ENCODE data around the gene COG5.

Gene COG5

DNA sequence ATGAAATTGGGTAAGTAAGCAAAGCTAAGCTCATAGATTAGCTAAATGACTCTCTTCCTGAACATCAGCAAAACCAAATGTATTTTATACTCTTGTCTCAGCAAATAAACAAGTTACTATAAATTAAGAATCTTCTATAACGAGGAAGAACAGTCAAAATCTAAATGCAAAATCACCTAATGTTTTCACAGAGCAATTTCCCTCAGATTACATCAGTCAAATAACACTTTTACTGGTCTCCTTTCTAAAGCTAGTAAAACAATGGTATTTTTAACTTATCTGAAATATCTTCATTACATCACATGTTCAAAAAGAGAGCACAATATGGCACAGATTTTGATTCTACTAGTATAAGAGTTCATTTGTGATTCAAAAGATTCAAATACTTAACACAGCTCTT, 110.3 kb downstream of the COG5 start:
- DNase-seq, result no peak

GRCh38 chr7:107450970-107451369, 112.8 kb downstream of the COG5 start:
- DNase-seq, result no peak

DNA sequence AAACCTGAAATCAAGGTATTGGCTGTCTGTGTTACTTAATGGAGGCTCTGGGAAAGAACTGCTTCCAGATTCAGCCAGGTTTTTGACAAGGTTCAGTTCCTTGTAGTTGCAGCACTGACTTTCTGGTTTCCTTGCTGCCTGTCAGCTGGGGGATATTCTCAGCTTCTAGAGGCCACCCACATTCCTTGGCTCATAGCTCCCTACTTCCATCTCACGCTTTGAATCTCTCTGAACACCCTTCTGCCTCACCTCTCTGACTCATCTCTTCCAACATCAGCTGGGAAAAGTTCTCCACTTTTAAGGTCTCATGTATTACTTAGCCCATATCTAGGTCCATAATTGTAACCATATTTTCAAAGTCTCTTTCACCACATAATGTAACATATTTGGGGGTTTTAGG, 116.7 kb downstream of the COG5 start:
- DNase-seq, result no peak

DNA sequence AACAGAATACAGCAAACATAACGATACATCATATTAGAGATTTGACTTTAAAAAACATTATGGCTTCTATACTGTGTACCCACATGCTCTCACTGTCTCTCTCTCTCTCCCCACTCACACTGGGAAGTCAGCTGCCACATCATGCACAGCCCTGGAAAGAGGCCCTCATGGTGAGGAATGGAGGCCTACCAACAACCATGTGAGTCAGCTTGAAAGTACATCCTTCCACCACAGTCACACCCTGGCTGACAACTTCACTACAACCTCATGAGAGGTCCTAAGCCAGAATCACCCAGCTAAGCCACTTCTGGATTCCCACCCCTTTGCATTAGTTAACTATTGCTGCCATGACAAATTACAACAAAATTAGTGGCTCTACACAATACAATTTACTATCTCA, 117.2 kb downstream of the COG5 start:
- DNase-seq, result no peak

DNA sequence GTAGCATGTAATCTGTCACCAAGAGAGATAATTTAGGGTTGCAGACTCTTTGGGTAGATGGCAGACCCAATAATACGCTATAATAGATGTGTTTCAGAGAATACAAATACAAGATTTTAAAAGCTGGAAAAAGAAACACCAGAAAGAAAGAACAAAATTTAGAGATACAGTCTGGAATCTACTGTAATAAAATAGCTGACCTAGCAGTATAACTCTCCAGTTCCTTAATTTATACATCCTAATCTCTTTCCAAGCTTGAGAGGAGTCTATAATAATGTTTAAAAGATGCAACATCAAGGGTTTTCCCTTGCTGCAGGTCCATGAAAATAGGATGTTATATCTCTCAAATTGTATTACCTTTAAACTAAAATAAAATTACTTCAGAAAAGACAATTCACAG, 121.0 kb downstream of the COG5 start:
- DNase-seq, result no peak

GRCh38 chr7:107441581-107442422, 121.9 kb downstream of the COG5 start:
- DNase-seq, result no peak

- DNase-seq, result no peak
Observed at GRCh38 chr7:107439025-107439424, 124.7 kb downstream of the COG5 start.

DNA sequence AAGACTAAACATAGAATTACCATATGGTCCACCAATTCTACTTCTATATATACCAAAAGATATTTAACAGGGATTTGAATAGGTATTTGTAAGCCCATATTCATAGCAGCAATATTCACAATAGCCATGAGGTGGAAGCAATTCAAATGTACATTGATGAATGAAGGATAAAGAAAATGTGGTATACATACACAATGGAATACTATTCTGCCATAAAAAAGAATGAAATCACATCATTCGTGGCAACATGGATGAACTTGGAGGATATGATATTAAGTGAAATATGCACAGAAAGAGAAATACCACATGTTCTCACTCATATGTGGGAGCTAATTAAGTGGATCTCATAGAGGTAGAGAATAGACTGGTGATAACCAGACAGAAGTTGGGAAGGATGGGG, 128.0 kb downstream of the COG5 start:
- DNase-seq, result no peak

DNA sequence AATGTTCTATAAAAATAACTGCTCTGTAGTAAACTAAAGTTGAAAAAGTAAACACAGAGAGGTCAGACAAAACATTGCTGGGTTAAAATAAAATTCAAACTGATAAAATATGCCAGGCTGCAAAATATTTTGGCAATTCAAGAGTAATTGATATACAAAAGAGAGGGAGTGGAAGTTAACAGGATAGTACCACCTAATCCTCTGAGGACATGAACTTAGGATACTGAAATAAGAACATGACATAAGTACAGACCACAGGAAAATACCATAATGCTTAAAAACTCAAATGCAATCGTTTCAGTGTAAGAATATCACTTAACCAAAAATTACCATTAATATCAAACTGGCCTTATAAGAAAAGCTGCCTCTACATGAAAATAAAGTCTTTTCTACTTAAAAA, 131.5 kb downstream of the COG5 start:
- DNase-seq, result no peak

DNA sequence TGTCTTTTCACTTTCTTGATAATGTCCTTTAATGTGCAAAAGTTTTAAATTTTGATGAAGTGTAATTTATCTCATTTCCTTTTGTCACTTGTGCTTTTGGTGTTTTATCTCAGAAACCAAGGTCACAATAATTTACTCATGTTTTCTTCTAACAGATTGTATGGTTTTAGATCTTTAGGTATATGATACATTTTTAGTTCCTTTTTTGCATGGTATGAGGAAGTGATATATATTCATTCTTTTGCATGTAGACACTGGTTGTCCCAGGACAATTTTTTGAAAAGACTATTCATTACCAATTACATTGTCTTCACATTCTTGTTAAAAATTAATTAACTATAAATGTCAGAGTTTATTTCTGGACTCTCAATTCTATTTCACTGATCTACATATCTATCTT, 133.7 kb downstream of the COG5 start:
- no peak for DNase-seq

- no peak for DNase-seq
Observed at GRCh38 chr7:107428642-107429041, 135.1 kb downstream of the COG5 start.

GRCh38 chr7:107427462-107427861, 136.3 kb downstream of the COG5 start:
- no peak for DNase-seq

DNA sequence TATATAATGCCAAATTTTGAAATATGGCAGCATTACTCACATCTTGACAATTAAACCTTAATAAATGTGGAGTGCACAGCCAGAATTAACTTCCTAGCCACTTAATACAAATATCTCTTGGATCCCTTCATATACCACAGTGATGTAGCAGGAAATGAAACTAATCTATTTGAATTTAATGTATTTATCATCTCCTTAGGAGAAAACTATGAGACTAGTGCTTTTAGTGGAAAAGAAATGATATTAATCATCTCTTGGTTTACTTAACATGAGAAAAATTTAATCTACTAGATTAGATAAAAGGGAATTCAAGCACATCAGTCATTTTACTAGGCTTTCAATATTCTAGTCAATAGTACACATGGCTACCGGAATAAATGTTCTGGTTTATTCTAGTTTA, 149.5 kb downstream of the COG5 start:
- no peak for DNase-seq

DNA sequence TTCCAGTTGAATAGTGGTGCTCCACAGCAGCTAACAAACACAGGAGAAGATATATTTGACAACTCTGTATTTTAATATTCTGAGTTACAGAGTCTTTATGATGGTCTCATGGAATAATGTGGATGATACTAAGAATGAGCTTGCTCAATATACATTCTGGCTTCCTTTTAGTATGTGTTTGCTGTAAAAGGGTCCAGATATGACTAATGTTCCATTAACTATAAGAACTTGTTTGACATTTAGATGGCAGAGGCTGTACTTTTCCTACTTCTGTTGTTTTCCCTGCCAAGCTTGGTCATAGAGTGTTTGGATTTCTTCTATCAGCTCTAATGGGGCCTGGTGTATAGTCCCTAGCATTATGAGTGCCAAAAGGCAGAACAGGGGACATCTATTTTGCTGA, 155.4 kb downstream of the COG5 start:
- DNase-seq, result no peak

- no peak for DNase-seq
Observed at GRCh38 chr7:107405559-107405958, 158.2 kb downstream of the COG5 start.

GRCh38 chr7:107404740-107405537, 158.8 kb downstream of the COG5 start:
- peak; percentile 14 for DNase-seq

DNA sequence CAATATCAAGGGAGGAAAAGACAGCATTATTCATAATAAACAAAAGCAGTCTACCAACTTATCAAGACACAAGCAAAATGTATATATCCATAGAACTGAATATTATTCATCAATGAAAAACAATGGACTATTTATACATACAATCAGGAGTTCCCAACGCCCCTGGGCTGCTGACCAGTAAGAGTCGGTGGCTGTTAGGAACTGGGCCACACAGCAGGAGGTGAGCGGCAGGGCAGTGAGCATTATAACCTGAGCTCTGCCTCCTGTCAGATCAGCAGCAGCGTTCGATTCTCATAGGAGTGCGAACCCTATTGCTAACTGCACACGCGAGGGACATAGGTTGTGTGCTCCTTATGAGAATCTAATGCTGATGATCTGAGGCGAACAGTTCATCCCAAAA, 165.6 kb downstream of the COG5 start:
- DNase-seq, result no peak

- DNase-seq, result no peak
Observed at GRCh38 chr7:107396990-107397389, 166.7 kb downstream of the COG5 start.

DNA sequence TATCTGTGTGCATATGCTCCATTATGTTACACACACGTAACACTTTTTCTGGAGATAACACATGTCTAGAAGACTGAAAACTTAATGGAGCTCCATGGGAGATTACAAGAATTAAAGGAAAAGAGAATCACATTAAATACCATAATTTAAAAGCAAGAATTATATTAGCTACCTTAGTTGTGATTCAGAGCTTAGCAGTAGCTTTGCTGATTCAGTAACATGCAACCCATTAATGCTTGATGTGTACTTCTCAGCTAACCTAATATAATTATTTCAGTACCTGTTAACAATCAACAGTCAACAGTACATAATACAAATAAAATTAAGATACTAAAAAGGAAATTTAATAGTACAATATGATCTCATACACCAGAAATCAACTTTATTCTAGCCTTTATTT, 167.6 kb downstream of the COG5 start:
- no peak for DNase-seq

DNA sequence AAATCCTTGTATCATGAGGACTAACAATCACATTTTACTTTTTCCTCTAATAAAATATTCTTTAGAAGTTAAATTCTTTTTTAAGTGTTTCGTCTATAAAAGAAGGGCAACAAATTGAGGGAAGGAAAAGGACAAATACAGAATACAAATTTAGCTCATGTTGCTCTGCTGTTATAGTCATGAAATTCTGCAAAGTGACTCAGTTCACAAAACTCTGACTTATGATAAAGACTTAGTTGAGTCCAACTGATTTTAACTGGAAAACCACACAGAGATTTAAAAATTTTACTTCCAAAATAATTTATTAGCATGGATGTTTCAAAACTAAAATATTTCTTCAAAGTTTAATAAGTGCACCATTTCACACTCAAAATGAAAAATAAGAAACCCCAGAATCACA, 168.9 kb downstream of the COG5 start:
- no peak for DNase-seq

GRCh38 chr7:107394276-107394675, 169.4 kb downstream of the COG5 start:
- DNase-seq, result no peak

GRCh38 chr7:107392830-107393229, 170.9 kb downstream of the COG5 start:
- no peak for DNase-seq

- DNase-seq, result no peak
Observed at GRCh38 chr7:107390916-107391315, 172.8 kb downstream of the COG5 start.

GRCh38 chr7:107388604-107389003, 175.1 kb downstream of the COG5 start:
- no peak for DNase-seq
